Superior temporal gyrus (tissue), 1 donor: ENCODE results near the gene PHC2.
"Not testable (repeated sequence)": the region's sequence is repeated elsewhere in the genome, so short reads cannot be mapped to it uniquely, and the experiment has no call there.

Source experiments
- DNase-seq: peaks from one replicate; pipeline ENCODE4 v3.0.0-alpha.2; 2016; ENCODE audit errors: extremely low spot score

The PHC2 gene

DNA sequence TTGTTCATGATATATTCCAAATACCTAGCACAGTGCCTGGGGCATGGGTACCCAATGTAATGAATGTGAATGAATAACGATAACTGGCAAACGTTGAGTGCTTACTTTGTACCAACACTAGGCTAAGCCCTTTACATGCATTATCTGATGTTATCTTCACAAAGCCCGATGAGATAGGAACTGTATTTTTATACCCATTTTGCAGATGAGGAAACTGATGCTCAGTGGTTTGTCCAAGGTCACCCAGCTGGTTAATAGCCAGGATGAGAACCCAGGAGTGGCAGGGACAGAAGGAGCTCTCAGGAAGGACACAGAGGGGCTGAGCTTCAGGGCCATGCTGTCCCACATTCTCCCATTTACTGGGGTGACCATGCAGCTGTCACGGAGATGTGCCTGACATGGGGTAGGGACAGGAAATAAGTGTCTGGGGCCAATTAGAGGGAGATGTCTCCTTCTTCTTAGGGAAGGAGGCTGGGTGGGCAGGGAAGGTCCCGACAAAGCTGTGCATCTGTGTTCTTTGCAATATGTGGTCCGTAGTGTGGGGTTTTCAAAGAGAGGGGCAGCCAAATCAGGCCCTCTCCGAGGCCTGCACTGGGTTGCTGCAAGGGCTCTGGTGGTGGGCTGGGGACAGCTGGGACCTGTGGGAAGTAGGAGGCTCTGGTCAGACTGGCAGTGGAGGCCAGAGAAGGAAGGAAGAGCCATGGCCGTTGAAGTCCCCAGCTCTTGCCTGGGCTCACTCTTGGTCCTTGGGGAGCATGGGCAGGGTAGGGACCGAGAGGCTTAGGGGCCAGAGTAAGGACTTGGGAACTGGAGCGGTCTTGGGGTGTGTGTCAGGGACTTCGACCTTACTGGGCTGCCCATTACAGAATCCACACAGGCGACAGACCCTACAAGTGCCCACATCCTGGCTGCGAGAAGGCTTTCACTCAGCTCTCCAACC is 136.6 kb downstream of the PHC2 start:
- DNase-seq = no peak

GRCh38 chr1:33292726-33293340 is 138.1 kb downstream of the PHC2 start:
- no peak for DNase-seq

DNA sequence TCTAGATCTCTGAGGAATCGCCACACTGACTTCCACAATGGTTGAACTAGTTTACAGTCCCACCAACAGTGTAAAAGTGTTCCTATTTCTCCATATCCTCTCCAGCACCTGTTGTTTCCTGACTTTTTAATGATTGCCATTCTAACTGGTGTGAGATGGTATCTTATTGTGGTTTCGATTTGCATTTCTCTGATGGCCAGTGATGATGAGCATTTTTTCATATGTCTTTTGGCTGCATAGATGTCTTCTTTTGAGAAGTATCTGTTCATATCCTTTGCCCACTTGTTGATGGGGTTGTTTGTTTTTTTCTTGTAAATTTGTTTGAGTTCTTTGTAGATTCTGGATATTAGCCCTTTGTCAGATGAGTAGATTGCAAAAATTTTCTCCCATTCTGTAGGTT is 140.3 kb downstream of the PHC2 start:
- not testable (repeated sequence) for DNase-seq

GRCh38 chr1:33289858-33290154 is 141.1 kb downstream of the PHC2 start:
- DNase-seq = no peak

DNA sequence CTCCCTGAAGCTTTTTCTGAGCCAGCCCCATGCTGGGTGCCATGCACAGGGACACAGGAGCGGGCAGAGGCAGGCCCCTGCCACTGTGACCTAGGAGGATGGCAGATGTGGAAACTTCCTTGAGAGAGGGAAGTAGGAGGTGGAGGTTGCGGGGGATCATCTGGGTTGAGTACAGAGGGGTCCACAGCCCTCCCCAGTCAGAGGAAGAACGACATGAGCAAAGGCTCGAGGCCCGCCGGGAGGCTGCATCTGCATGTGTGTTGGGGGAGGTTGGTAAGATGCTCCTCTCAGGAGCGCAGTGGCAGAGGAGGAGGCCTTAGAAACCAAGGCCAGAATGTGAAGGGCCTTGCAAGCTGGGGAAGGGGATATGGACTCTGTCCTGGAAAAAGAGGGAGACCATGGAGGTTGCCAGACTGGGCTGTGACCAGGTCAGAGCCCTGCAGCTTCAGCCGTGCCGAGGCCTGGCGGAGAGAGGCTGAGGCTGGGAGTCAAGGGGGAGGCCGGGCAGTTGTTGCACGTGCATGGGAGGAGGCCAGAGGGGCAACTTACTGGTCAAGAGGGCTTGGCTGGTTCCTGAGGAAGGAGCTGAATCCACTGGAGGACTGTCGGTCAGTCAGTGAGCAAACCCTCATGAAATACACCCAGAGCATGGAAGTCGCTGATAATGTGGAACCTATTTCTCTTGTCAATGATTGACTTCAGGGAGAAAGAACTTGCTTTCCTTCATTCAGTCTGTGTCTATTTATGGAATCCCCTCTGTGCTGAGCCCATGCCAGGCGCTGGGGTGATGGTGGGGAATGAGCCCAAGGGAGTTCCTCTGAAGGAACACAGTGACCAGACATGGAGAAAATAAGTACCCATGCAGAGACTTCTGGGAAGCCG is 141.7 kb downstream of the PHC2 start:
- DNase-seq = no peak

GRCh38 chr1:33287317-33287716 is 143.6 kb downstream of the PHC2 start:
- no peak for DNase-seq

GRCh38 chr1:33286451-33287185 is 144.3 kb downstream of the PHC2 start:
- DNase-seq = no peak

GRCh38 chr1:33284049-33284448 is 146.8 kb downstream of the PHC2 start:
- no peak for DNase-seq

DNA sequence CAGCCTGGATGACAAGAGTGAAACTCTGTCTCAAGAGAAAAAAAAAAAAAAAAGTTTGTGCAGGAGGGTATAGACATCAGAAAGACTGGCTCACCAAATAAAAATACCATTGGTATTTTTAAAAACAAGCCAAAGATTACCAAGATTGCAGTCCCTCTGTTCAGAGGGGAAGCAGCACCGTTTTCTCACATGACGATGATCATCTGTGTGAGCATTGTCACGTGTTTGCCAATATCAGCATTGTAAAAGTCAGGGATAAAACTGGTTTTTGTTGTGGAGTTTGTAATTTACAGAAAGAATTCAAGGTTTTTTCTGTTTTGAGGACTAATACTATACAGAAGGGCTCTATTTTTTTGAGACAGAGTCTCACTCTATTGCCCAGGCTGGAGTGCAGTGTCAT is 148.1 kb downstream of the PHC2 start:
- DNase-seq = no peak

GRCh38 chr1:33281554-33282303 is 149.2 kb downstream of the PHC2 start:
- no peak for DNase-seq

GRCh38 chr1:33280091-33280661 is 150.7 kb downstream of the PHC2 start:
- DNase-seq = no peak

DNA sequence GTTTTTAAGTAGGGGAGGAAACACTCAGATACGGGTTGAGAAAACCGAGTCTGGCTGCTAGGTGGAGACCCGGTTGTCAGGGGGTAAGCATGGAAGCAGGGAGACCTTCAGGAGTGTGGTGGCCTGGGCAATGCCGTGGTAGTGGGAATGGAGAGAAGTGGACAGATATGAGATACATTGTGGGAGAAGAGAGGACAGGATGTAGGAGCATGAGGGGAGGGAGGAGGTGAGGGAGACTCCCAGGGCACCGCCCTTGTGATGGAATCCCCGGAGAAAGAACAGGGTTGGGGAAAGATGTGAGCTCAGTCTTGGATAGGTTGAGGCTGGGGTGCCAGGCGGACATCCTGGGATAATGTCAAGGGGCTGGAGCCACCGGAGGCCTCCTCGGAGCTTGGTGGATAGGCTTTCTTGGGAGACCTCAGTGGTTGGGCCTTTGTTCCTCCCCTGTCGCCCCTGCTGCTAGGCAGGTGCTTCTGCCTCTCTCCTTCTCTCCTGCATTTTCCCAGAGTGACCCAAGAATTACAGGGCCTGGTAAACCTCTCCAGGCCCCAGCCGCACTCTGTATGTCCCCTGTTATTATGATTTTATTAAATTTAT is 153.3 kb downstream of the PHC2 start:
- no peak for DNase-seq

DNA sequence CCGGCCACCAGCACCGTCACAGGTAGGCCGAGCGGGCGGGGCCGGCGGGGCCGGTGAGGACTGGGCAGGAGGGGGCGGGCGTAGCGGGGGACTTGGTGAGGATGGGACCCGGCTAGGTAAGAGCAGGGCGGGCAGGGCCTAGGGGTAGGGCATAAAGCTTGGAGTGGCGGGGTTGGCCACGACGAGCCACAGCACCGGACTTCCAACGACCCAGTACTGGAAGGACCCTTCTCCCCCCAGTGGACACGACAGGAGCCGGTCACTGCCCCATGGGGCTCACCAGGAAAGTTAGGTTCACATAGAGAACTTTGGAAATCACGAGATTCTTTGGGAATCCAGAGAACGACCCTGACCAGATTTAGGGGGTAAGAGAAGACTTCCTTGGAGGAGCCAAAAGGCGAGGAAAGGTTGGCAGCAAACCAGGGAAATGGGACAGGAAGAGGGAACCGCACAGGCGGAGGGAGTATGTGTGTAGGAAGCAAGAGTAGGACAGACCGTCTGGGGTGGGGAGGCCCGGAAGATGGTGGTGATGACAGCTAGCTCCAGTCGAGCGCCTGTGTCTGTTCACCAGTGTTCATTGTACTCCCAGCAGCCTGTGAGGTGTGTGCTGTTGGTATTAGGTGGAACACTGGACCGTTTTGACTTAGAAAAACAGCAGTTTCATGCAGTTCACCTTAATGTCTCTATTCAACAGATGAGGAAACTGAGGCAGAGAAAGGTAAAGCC is 154.2 kb downstream of the PHC2 start:
- no peak for DNase-seq

DNA sequence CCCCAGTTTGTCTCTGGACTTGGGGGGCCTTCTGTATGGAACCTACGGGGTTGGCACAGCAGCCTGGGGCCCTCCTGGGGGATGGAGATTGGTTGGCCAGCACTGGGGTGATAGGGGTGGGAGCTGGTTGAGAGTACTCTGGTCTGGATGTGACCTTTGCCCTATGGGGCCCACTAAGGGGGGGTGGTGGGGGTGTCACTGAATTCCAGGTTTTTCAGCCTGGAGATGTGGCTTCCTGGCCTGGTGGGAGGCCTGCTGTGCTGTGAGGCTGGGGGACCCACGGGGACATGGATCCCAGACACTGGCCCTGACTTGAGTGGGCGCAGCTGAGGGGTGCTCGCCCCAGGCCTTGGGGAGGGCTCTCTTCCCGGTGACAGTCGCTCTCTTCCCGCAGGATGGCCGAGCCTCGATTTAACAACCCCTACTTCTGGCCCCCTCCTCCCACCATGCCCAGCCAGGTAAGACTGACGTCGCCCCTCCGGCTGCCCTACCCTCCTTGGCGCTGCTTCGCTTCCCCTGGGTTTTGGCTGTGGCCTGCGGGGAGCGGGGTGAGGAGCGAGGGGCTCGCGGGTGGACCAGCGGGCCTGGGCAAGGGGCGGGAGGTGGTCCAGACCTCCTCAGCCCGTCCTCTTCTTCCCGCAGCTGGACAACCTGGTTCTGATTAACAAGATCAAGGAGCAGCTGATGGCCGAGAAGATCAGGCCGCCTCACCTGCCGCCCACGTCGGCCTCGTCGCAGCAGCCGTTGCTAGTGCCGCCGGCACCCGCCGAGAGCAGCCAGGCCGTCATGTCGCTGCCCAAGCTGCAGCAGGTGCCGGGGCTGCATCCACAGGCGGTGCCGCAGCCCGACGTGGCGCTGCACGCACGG is 155.0 kb downstream of the PHC2 start:
- DNase-seq = no peak

DNA sequence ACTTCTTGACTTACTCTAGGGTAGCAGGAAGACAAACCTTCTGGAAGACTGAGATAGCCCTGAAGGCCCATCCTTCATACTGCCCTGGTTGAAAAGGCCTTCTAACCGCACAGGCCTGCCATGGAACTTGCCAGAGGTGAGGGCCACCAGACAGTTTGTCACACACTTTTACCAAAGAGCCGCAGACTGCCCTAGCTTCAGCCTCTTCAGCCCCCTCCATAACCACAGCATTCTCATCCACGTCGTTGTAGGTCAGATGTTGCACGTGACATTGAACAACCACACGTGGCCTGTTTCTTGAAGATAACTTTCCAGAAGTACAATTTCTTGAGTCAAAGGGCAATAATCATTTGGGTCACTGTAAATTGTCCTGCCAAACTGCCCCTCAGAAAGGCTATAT is 155.7 kb downstream of the PHC2 start:
- no peak for DNase-seq

DNA sequence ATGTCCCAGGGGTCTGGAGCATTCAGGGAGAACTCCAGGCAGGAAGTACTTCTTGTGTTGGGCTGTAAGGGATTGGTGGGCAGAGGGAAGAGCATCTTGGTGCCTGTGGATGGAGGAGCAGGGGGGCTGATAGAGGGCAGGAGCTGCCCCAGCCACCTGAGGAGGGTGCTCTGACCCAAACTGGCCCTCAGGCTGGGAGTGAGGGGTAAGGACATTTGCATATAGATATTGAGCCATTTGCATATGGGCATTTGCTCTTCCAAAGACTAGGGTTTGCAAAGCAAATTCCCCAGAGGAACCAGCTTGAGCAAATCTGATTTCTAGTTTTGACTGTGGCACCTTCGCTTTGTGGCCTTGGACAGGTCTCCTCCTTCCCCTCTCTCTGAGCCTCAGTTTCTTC is 156.4 kb downstream of the PHC2 start:
- no peak for DNase-seq

DNA sequence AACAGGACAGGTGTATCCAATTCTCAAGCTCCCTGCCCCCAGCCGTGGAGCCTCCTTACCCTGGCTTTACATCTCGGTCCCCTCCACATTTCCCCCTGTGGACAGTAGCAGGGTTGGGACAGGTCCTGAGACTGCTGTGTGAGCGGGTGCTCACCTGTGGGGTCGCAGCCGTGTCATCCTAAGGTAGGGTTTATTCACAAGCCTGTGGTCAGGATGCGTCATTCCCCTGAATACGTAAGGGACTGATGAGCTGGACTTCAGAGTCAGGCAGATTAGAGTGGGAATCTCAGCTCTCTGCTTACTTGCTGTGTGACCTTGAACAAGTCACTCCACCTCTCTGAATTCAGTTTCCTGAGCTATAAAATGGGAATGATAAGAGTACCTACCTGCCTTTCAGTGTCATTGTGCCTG is 156.9 kb downstream of the PHC2 start:
- DNase-seq = no peak
